SW480 (cell line): ENCODE measurements around the gene MAGI2.

Source experiments
- DNase-seq: peaks from one replicate; pipeline ENCODE4 v3.0.0-alpha.2; 2016; ENCODE audit warnings: low spot score

The MAGI2 gene

GRCh38 chr7:79302293-79302692, 151.2 kb downstream of the MAGI2 start:
- no peak for DNase-seq

DNA sequence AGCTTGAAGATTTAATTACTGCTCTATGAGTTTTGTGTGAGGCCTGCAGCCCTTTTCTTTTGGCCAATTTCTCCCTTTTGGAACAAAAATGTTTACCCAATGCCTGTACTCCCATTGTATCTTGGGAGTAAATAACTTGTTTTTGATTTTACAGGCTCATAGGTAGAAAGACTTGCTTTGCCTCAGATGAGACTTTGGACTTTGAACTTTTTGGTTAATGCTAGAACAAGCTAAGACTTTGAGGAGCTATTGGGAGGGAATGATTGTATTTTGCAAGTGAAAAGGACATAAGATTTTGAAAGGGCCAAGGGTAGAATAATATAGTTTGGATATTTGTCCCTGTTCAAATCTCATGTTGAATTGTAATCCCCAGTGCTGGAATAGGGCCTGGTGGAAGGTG, 152.0 kb downstream of the MAGI2 start:
- DNase-seq: no peak

GRCh38 chr7:79300573-79300972, 152.9 kb downstream of the MAGI2 start:
- DNase-seq: no peak

- DNase-seq: peak; percentile 64
Observed at GRCh38 chr7:79298145-79298760, 155.2 kb downstream of the MAGI2 start.

DNA sequence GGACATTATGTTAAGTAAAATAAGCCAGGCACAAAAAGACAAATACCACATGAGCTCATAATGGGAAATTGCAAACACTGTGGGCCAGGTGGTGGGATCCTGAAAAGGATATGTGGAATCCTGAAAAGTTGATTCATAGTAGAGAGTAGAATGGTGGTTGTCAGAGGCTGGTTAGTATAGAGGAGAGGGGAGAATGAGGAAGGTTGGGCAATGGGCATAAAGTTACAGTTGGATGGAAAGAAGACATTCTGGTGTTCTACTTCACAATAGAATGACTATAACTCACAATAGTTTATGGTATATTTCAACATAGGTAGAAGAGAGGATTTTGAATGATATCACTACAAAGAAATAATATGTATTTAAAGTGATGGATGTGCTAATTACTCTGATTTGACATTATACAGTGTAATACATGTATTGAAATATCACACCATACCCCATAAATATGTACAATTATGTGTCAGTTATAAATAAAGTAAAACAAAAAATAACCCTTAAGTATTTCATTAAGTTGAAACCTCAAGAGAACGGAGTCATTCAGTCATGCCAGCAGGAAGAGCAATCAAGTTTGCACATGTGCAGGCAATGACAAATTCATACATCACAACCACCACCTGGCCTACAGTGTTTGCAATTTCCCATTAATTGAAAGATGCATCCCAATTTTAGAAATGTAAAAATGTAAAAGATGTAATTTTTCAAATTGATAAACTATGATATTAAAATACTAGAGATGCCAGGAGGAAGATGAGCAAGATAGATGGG, 156.7 kb downstream of the MAGI2 start:
- no peak for DNase-seq

DNA sequence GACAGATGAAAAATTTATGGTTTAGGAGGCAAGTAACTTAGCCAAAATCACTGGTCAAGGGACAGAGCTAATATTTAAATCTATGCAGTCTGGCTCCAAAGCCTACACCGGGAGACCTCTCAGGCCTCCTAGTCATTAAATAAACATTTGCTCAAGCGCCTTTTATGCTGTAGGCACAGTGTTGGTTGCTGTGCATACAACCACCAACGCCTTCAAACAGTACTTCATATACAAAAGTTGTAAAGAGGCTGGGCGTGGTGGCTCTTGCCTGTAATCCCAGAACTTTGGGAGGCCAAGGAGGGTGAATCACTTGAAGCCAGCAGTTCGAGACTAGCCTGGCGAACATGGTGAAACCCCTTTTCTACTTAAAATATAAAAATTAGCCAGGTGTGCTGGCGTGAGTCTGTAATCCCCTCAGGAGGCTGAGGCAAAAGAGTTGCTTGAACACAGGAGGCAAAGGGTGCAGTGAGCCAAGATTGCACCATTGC, 159.8 kb downstream of the MAGI2 start:
- no peak for DNase-seq

DNA sequence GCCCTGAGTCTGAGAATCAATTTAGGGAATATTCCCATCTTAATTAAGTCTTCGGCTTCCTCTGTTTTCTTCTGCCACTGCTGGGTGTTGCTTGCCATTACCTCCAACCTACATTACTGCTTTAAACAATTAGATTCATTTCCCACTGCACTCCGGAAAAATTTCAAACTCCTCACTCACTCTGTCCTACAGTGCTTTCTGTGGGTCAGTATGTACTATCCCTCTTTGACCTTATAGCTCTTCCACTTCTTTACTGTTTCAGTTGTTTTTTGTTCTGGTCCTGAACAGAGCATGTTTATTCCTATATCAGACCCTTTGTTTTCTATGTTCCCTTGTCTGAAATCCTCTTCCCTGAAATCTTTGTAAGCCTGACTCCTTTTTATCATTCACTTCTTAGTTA, 160.6 kb downstream of the MAGI2 start:
- DNase-seq: no peak

GRCh38 chr7:79291498-79291865, 162.0 kb downstream of the MAGI2 start:
- no peak for DNase-seq

- no peak for DNase-seq
Observed at GRCh38 chr7:79290841-79291497, 162.5 kb downstream of the MAGI2 start.

- no peak for DNase-seq
Observed at GRCh38 chr7:79290398-79290797, 163.1 kb downstream of the MAGI2 start.

- DNase-seq: no peak
Observed at GRCh38 chr7:79288655-79289054, 164.8 kb downstream of the MAGI2 start.

DNA sequence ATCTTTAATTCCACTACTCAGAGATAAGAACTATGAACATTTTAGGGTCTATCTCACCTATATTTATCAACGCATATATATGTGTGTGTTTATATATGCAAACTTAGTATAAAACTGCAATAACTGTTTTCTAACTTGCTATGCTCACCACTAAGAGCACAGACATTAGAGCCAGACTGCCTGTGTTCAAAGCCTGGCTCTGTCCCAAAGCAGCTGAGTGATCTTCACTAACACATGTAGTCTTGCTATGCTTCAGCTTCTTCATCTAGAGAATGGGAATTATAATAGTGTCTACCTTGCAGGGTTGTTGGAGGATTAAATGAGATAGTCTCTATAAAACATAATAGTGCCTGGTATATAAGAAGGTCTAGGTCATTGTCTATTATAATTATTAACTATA, 165.5 kb downstream of the MAGI2 start:
- DNase-seq: no peak

DNA sequence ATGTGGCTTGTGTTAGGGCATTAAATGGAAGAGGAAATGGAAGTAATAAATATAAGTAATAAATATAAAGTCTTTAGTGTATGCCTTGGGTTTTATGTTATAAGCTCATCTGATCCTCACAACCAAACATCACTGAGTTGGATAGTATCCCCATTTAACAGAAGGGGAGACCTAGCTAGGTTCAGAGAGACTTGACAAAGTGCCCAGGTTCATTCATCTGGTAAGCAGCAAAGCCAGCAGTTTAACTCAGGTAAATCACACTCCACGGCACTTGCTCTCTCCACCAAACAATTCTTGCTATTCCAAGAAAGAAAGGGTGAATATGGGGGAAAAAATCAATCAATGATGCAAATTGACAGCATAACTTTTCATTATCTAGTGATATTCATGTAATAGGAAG, 167.3 kb downstream of the MAGI2 start:
- DNase-seq: no peak

DNA sequence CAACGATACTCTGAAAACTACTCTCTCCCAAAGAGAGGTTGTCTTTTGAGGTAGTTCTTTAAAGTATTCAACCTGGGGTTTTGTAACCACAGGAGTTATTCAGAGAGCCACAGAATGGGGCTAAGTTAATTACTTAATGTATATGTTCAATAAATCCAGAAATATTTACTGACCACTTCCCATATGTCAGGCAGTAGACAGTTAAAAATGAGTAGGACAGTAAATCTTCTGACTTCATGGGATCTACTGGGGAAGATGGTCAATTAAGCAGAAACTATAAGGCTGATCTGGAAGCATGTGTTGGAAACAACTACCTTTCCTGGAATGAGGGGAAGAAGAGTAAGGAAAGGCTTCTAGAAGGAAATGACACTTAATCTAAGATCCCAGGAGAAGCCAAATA, 167.7 kb downstream of the MAGI2 start:
- DNase-seq: no peak

DNA sequence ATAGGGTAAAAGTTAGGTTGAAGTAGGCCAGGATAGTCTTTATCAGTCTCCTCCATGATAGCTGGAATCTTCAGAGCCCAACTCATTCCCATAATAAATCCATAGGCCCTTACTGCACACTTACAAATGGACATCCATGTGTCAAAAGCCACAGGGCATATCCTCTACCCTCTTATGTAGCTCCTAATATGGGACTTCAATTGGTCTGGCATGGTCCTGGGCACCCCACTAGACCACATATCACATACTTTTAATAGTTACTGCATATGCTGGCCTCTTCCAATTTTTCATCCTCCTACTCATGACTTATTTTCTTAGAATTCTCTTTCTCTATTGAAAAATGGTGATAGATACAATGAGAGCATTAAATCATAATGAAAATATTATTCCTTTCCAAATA, 169.3 kb downstream of the MAGI2 start:
- no peak for DNase-seq

GRCh38 chr7:79282882-79283602, 170.4 kb downstream of the MAGI2 start:
- no peak for DNase-seq

- peak; percentile 45 for DNase-seq
Observed at GRCh38 chr7:79282070-79282694, 171.3 kb downstream of the MAGI2 start.

GRCh38 chr7:79281426-79281825, 172.0 kb downstream of the MAGI2 start:
- DNase-seq: no peak

DNA sequence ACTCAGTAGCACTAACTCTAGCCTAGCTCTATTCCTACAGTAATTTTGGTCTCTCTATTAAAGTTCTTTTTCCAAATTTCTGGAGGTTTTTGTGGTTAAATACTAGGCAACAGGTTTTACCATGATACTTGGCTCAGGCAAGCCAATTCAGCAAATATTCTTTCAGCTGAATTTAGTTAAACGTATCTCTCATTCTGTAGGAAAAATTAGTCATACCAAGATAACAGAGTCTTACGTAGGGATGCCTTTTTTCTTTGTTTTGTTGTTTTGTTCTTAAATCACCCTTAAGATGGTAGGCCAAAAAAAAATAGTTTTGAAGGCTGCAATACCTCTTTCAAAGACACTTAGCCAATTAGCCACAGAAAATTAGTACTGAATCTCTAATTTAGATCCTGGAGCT, 180.5 kb downstream of the MAGI2 start:
- no peak for DNase-seq

DNA sequence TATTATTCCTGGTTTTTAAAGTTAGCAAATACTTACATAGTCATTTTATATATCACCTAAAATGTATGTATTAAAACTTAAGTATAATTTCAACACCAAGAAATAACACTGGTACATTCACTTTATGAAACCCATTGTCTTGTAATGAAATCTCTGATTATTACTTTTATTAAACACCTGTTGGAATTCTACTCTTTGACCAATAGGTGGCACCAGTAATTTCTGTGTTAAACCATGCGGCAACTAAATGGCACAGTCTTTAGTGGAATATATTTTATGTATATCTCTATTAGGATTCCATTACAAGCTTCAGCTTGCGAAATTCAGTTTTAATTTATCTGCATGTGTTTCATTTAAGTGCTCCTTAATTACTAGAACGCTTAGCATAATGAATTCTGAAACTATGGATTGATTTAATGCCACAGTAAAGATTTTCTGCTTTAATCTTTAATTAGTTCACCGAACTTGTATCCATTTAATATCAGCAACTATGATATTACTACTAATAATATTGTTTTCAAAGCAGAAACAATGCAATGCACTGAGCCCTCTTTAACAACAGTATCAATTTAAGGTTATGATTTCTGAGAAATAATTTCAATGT, 181.3 kb downstream of the MAGI2 start:
- peak; percentile 75 for DNase-seq

- DNase-seq: no peak
Observed at GRCh38 chr7:79268730-79269129, 184.7 kb downstream of the MAGI2 start.

- no peak for DNase-seq
Observed at GRCh38 chr7:79258826-79259225, 194.6 kb downstream of the MAGI2 start.
